NK-92 treated with Interleukin-12 subunit alpha and Interleukin-12 subunit beta, amount 100 ng/mL, for 24 hours (cell line): Measurements from ENCODE around the gene KCNN3.

Experiments
- DNase-seq: peaks from one replicate; lab custom pipeline; 2025; lab: John Stamatoyannopoulos, UW

KCNN3 gene

DNA sequence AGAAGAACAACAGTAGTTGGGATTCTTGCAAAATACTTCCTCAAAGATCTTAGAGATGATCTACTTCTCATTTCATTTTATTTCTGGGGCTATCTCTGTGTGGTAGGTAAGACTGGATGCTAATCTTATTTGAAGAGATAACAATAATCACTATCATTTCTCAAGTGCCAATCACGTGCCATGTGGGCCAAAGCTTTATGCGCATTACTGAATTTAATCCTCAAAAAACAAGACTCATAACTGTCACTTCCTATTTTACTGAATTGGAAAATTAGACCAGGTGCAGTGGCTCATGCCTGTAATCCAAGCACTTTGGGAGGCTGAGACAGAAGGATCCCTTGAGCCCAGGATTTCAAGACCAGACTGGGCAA lies 121.7 kb downstream of the KCNN3 start:
- DNase-seq = no peak

DNA sequence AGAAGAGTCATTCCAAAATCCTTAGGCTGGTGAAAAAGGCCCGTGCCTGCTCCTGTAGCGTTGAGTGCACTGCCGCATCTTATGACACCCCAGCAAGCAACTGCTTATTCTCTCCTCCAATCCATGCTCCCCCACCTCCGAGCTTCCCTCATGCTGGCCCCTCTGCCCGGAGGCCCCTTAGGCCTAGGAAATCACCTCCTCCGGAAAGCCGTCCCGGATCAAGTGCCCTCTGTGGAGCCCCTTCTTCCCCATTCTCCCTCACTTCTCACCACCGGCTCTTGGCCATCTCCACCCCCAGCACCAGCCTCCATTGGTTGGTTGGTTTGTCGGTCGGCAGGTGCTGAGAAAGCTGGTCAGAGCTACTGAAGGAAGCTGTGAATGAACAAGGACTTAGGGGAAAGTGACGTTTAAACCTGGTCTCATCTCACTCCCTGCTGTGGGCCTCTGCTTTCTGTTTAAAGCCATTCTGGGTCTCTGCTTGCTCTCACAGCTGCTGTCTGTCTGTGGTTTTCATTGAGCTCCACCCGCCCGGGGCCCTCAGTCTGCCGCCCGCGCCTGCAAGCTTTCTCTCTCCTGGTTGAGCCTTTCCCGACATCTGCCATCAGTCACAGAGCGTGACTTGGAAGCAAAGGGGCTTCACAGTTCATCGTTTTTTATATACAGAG lies 122.2 kb downstream of the KCNN3 start:
- DNase-seq = no peak

DNA sequence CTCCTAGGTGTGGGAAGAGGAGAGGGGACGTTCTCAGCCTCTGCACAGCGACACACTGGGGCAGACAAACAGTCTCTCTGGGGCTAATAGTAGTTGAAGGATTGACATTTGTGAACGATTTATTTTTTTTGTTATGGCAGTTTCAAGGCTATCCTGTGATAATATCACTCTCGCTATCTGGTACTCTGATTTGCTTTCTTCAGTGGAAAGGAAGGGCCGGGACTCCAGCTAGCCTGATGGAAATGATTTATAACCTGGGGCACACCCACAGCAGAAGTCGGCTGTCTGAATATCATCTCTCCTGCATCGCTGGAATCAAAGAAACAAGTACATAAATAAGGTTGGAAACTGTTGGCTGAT lies 122.7 kb downstream of the KCNN3 start:
- no peak for DNase-seq

DNA sequence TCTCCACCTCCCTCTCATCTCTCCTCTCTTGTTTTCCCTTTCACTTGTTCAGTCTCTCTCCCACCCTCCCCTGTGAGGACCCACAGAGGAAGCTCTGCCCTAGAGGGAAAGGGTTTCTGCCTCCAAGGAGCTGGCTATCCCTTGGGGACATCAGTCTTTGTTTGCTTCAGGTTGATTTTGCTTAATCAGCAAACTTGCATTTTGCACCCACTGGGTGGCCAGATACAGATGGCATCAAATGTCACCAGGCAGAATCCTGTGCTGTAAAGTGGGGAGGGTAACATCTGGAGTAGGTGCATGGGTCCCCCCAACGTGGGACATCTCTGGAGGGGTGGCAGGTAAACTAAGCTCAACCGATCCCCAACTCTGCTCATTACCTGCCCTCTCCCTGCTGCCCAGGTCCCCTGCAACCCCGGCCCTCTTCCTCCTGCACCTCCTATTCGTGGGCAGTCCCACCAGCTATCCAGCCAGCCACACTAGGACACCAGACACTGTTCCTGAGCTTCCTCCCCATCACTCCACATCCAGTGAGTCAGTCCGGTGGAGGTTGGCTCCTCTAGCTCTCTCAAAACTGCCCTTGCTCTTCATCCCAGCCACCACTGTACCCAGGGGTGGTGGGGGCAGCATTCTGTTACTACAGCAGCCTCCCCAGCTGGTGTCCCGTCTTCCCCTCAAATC lies 123.3 kb downstream of the KCNN3 start:
- DNase-seq = no peak

DNA sequence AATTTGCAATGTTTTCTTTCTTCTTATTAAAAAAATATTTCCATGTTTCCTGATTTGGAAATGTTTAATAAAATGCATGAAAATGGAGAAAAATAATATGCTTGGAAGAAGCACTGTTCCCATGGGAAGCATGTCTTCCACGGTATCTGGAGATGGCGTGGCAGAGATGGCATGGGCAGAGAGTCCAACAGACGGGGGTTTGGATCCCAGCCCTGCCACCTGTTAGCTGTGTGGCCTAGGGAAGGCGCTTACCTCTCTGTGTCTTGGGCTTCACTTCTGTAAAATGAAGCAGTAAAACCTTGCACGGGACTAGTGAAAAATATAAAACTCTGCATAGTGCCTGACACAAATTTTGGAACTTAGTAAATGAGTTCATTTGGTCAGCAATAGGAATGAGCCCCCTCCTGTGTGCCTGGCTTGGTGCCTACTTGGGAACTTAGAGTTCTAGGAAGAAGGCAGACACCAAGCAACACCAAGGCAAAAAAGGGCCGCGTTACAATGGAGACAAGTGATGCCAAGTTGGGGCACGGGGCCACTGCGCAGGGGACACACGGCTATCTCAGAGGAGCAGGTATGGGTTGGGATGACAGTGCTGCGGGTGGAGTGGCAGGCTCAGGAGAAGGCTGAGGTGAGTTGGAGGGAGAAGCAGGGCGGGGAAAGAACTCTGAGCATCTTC lies 124.2 kb downstream of the KCNN3 start:
- DNase-seq = no peak

DNA sequence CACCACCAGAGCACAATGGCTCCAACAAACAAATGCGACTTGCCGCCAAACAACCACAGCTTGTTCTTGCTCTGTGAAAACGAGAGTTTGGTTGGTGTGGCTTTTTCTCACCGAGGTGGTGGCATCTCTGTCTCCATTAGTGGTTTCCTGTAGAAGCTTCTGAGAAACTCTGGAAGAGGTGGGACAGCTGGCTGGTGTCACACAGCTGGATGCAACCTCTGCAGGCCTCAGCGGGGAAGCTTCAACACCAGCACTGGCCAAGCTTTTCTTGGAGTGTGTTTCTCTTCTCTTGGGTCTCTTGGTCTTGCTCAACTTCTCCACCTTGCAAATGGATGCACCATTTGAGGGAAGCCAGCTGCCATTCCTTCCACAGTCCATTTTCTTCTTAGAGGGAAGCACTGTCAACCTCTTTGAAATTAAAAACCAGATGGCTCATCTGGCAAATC lies 124.8 kb downstream of the KCNN3 start:
- no peak for DNase-seq

DNA sequence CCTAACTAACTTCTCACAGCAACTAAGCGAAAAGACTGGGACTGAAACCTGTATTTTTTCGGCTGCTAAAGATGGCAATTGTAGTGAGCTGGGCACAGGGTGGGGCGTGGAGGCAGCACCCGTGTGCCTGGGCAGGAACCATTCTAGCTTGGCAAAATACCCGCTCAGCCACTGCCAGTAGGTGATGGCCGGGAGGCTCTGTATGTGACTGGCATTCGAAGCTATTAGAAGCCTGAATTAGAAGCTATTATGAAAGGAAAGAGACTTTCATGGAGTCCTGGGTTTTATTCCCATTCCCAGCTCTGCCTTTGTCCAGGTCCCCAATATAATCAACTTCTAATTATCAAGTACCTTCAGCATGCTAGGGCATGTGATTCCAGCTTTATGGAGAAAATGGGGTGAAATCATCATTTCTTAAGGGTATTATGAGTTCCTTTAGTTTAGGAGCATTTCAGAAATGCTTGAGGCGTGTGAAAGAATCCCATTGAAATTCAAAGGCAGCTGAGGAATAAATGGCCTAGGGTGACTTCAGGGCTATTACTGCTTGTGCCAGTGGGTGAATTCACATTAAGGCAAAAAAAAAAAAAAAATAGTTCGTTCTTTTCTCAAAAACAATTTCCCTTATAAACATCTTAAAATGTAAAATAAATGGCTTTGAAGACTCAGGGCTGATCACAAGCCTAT lies 125.6 kb downstream of the KCNN3 start:
- no peak for DNase-seq

DNA sequence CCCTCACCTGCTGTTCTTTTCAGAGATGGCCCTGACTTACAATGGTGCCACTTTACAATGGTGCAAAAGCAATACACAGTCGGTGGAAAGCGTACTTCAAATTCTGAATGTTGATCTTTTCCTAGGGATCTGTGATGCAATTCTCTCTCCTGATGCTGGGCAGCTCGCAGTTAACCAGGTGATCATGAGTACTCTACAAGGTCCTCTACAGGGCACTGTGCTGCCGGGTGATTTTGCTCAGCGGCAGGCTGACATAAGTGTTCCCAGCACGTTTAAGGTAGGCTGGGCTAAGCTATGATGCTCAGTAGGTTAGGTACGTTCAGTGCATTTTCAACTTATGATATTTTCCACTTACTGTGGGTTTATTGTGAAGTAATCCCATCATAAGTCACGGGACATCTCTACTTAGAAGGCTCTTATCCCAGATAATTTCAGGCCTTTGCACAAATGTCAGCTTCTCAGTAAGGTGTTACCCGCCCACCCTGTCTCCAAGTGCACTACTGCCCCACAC lies 126.5 kb downstream of the KCNN3 start:
- no peak for DNase-seq

DNA sequence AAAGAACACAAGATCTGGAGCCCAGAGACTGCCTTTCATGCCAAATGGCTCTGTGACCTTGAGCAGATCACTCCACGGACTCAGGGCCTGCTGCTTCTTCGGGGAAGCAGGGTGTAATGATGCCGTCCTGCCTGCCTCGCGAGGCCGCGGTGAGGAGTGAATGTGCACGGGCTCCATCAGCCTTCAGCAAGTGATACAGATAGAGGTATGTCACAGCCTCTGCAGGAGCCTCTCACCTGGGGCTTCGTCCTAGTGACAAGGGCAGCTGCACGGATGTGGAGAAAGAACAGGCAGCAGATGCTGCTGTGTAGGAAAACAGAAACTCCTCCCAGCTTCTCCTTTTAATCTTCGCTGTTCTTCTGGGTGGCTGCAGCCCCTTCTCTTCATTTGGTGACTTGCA lies 127.5 kb downstream of the KCNN3 start:
- DNase-seq = no peak

DNA sequence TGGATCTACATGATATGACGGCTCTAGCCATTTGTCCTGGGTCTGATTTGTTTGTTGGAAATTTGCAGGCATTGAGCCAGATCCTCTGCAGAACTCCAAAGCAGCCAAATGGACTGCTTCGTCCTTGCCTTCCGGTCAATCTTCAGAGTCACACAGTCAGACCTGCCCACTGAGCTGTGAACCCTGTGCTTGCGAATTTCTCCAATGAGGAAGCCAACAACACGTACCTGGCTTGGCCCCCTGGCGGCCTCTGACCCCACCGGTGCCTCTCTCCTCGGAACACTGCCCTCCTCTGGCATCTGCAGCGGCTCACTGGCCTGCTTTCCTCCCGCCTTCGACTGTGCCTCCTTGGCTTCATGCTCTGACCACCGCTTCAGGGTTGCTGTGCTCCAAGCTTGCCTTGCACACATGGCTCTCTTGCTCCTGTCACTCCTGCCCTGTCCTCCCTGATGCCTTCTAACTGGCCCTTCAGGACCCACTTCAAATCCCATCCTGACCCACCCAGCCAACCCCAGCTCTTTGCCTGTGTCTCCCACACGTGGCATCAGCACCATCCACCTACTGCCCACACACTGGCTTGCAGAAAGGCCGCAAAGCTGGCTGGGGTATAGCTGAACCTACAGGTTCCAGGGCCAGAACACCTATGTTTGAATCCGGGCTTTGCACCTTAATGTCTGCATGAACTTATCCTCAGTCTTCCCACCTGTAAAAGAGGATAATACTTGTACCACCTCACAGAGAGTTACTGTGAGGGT lies 128.2 kb downstream of the KCNN3 start:
- DNase-seq = no peak

DNA sequence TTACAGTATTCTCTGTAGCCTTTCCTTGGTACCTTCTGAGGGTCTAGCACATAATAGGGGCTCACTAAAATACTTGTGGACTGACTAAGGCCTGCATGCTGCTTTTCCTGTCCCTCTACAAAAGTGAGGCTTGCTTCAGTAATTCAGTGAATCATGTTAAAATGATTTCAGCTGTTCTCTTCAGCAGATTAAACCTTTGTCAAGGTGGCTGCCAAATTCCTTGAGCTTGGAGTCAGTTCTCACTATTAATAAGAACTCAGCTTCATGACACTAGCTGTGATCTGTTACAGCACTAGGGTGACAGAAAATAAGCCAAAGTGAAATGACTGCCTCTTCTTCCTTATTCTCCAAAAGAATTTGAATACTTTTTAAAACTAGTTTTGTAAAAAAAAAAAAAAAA lies 128.8 kb downstream of the KCNN3 start:
- no peak for DNase-seq

DNA sequence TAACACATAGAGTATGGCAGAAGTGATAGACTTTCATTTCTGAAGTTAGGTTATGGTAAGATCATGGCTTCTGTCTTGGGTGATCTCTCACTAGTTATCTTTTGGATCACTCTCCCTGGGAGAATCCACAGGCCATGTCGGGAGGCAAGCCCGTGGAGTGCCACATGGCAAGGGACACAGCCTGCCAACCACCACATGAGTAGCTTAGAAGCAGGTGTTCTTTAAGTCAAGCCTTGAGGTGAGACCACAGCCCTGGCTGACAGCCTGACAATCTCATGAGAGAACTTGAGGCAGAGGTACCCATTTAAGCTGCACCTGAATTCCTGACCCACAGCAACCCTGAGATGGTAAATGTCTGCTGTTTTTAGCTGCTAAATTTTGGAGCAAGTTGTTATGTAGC lies 130.4 kb downstream of the KCNN3 start:
- DNase-seq = no peak

DNA sequence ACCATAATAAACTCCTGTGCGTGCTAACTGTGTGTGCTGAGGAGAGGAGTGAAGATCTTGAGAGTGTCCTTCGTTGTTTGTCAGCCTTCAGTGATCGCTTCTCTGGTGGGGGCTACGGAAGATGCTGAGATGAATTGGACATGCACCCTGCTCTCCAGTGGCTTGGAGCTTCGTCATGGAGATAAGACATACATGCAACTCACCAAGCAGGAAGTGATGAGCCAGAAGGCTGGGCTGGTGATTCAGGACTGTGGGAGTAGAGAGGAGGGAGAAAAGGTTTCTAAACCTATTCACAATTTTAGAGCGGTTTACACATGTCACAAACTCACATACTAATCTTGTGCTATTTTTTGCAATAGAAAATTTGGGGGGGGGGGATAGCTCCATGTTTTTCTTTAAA lies 133.2 kb downstream of the KCNN3 start:
- no peak for DNase-seq

DNA sequence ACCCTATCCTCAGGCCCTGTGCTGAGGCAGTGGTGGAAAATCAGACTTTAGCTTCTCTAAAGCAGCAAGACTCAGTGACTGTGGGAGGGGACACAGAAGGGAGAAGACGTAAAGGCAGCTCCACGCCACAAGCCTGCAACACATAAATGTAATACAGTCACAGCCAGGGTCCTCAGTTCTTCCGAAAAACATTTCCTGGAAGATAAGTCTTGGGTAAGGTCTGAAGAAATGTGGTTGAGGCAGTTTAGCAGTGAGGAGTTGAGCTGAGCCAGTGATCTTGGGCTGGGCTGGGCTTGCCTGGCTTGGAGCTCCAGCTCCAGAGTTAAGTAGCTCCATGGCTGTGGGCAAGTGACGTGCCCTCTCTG lies 134.3 kb downstream of the KCNN3 start:
- no peak for DNase-seq

DNA sequence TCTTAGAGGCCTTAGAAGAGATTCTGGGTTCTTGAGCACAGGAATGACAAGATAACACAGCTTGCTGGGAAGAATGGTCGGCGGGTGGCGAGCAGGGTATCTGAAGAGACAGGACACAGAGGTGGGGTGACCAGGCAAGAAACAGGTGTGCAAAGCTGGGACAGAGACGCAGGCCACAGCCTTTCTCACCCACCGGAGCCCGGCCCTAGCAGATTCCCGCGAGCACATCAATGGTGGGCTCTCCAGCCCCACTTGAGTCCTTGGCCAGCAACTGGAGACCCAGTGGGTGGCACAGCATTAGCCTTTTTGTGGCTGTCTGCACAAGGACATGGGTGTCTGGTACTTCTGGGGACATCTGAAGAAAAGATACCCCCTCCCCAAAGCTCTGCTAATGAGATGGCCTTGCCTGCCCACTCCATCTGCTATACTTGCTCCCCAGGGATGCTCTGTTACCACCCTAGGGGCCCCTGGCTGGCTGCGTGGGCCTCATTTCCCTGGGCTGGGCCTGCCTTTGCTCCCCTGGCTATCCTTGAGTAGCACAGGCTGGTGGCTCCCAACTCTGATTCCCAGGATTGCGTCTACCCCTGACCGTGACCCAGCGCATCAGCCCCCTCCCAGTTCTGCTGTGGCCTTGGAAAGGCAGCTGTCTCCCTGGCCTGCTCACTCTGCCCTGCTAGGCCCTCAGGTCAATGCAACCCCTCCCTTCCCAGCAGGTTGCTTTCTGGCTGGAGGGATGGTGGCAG lies 134.8 kb downstream of the KCNN3 start:
- DNase-seq = no peak

DNA sequence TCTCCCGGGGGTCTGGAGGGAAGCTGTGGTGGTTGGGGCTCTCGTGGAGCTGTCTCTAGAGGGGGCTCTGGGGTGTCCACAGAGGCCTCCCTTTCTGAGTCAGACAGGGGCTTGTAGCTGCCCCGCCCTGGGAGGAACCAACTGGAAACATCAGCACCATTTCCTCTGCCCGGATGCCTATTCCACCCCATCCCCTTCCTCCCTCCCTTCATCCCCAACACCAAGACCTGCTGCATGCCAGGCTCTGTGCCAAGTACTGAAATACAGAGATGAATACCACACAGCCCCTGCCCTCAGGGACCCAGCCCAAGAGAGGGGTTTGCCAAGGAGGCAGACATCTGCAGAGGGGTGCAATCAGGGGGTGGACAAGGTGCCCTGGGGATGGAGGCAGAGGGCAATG lies 136.5 kb downstream of the KCNN3 start:
- no peak for DNase-seq

DNA sequence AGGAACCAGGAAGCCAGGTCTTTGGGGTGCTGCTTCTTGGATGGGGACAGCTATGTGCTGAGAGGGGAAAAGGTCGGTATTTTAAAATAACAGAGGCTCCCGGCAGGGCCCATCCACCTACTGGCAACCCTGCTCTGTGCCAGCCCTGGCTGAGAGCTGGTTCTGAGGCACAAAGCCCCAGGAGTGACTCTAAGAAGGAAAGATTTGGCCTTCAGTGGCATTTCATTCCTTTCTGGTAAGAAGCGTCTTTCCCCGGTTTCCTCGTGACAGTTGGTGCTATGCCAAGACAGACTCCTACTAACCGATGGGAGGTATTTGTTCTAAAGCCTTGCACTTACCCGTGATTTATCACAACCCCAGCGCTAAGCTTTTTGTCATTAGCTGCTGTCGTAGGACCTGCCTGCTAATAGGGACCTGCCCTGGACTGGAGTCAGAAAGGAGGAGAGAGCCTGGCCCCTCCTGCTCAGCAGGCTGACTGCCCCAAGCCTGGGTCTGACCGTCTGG lies 139.0 kb downstream of the KCNN3 start:
- no peak for DNase-seq

DNA sequence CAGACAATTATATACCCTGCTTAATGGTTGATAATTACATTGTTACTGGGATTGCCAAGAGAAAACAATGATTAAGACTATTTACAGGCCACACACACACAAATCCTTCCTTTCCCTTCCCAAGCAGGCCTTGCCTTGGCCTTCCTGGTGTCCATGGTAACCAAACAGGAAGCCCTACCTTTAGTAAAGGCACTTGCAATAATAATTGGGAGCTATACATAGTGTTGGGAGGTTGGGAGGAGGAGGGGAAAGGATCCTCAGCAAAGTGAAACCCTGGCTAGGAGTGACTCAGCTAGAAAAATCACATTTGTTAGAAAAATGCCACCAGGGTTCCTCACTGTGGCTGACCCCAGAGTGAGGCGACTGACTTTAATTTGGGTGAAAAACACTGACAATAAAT lies 139.8 kb downstream of the KCNN3 start:
- DNase-seq = no peak

DNA sequence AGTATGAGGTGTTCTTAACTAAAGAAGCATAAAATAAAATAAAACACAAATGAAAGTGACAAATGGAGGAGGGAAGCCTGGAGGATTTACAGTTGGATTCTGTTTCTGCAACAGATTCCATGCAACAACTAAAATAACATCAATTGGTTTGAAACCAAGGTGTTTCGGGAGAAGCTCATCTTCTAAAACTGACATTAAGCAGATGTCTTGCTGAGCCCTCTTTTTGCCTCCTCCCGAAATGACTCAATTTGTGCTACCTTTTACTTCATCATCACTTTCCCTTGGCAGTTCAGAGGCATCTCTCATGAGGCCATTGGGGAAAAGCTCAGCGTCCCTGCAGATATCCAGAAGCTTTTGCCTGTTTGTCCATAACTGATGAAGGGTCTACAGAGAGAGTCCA lies 140.5 kb downstream of the KCNN3 start:
- no peak for DNase-seq

DNA sequence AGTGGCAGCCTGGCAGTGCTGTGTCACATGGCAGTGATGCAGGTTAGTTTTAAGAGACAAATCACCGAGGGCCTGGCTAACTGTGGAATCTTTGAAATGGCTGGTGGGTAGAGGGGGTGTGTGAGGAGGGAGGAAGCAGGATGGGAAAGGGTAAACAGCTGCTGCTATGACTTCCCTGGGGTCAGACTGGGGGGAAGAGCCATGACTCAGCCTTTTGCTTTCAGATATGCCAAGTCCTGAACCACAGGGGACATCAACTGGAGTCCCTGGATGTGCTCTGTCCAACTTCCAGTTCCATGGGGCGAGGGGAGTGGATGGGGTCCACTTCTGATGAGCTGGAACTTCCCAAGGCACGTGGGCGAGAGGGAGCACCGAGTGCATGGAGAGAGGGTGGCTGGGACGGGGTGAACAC lies 141.0 kb downstream of the KCNN3 start:
- no peak for DNase-seq
